HEK293 (cell line): ENCODE data around the gene EPHB3.
A peak's percentile ranks its signal among the peaks of the same experiment; 100 is the strongest.

ENCODE experiments used
- EGR2 ChIP-seq: fragments of 450-650 bp; formaldehyde crosslinking; IDR thresholded peaks from 2 replicates; pipeline ENCODE4 v1.5.1; 2016; ENCODE audit warnings: low read depth, missing biosample characterization, missing genetic modification characterization
- GFI1B ChIP-seq: fragments of 450-650 bp; formaldehyde crosslinking; IDR thresholded peaks from 2 replicates; pipeline ENCODE4 v1.5.1; 2016; ENCODE audit warnings: missing biosample characterization, missing genetic modification characterization
- GLI2 ChIP-seq: fragments of 450-650 bp; formaldehyde crosslinking; IDR thresholded peaks from 2 replicates; pipeline ENCODE4; 2017; ENCODE audit warnings: missing biosample characterization, missing genetic modification characterization, low read depth, borderline replicate concordance
- GLIS2 ChIP-seq: fragments of 450-650 bp; formaldehyde crosslinking; IDR thresholded peaks from 2 replicates; pipeline ENCODE4 v1.5.1; 2016; ENCODE audit warnings: missing biosample characterization, missing genetic modification characterization
- HOXD13 ChIP-seq: sonication (generic); formaldehyde crosslinking; IDR thresholded peaks from 2 replicates; pipeline ENCODE4 v1.8.0; 2022; ENCODE audit warnings: missing genetic modification reagents, borderline replicate concordance
- KLF10 ChIP-seq: fragments of 450-650 bp; IDR thresholded peaks from 2 replicates; pipeline ENCODE4 v1.5.1; 2018; ENCODE audit warnings: missing biosample characterization, mild to moderate bottlenecking, missing genetic modification characterization
- KLF17 ChIP-seq: fragments of 450-650 bp; formaldehyde crosslinking; IDR thresholded peaks from 2 replicates; pipeline ENCODE4 v1.5.1; 2016; ENCODE audit warnings: missing biosample characterization, missing genetic modification characterization
- KLF8 ChIP-seq: fragments of 450-650 bp; formaldehyde crosslinking; IDR thresholded peaks from 2 replicates; pipeline ENCODE4 v1.5.1; 2016; ENCODE audit warnings: missing biosample characterization, missing genetic modification characterization
- KLF9 ChIP-seq: fragments of 450-650 bp; formaldehyde crosslinking; IDR thresholded peaks from 2 replicates; pipeline ENCODE4 v1.5.1; 2016; ENCODE audit warnings: missing biosample characterization, missing genetic modification characterization, low read depth
- MEIS1 ChIP-seq: sonication (generic); formaldehyde crosslinking; IDR thresholded peaks from 2 replicates; pipeline ENCODE4 v1.8.1; 2022; ENCODE audit warnings: missing genetic modification reagents, mild to moderate bottlenecking, borderline replicate concordance
- PRDM1 ChIP-seq: fragments of 450-650 bp; formaldehyde crosslinking; IDR thresholded peaks from 2 replicates; pipeline ENCODE4; 2016; ENCODE audit warnings: missing biosample characterization, missing genetic modification characterization
- SALL2 ChIP-seq: fragments of 450-650 bp; formaldehyde crosslinking; IDR thresholded peaks from 2 replicates; pipeline ENCODE4 v1.5.0; 2017; ENCODE audit warnings: missing biosample characterization, mild to moderate bottlenecking, missing genetic modification characterization, borderline replicate concordance
- SCRT1 ChIP-seq: fragments of 450-650 bp; formaldehyde crosslinking; IDR thresholded peaks from 2 replicates; pipeline ENCODE4 v1.5.1; 2016; ENCODE audit warnings: missing biosample characterization, missing genetic modification characterization, borderline replicate concordance
- SP2 ChIP-seq: fragments of 450-650 bp; formaldehyde crosslinking; IDR thresholded peaks from 2 replicates; pipeline ENCODE4 v1.5.1; 2016; ENCODE audit warnings: missing biosample characterization, missing genetic modification characterization
- TRIM28 ChIP-seq: IDR thresholded peaks from 2 replicates; pipeline ENCODE4 v1.6.1; 2011; ENCODE audit warnings: low read length, control low read depth, borderline replicate concordance
- ZBTB17 ChIP-seq: fragments of 450-650 bp; formaldehyde crosslinking; IDR thresholded peaks from 2 replicates; pipeline ENCODE4 v1.5.1; 2016; ENCODE audit warnings: missing biosample characterization, missing genetic modification characterization
- ZBTB21 ChIP-seq: fragments of 450-650 bp; formaldehyde crosslinking; IDR thresholded peaks from 2 replicates; pipeline ENCODE4 v1.5.1; 2017; ENCODE audit warnings: missing biosample characterization, missing genetic modification characterization
- ZBTB49 ChIP-seq: fragments of 450-650 bp; formaldehyde crosslinking; IDR thresholded peaks from 2 replicates; pipeline ENCODE4 v1.5.1; 2016; ENCODE audit warnings: missing biosample characterization, missing genetic modification characterization, low read depth
- ZBTB6 ChIP-seq: fragments of 450-650 bp; formaldehyde crosslinking; IDR thresholded peaks from 2 replicates; pipeline ENCODE4 v1.5.1; 2017; ENCODE audit warnings: missing biosample characterization, missing genetic modification characterization
- ZNF121 ChIP-seq: fragments of 450-650 bp; formaldehyde crosslinking; IDR thresholded peaks from 2 replicates; pipeline ENCODE4 v1.5.1; 2016; ENCODE audit warnings: missing biosample characterization, missing genetic modification characterization
- ZNF133 ChIP-seq: fragments of 450-650 bp; formaldehyde crosslinking; IDR thresholded peaks from 2 replicates; pipeline ENCODE4 v1.5.1; 2016; ENCODE audit warnings: missing biosample characterization, missing genetic modification characterization
- ZNF140 ChIP-seq: fragments of 450-650 bp; formaldehyde crosslinking; IDR thresholded peaks from 2 replicates; pipeline ENCODE4 v1.5.1; 2016; ENCODE audit warnings: missing biosample characterization, missing genetic modification characterization
- ZNF155 ChIP-seq: fragments of 450-650 bp; formaldehyde crosslinking; IDR thresholded peaks from 2 replicates; pipeline ENCODE4 v1.5.1; 2016; ENCODE audit warnings: missing biosample characterization, missing genetic modification characterization
- ZNF302 ChIP-seq: fragments of 450-650 bp; formaldehyde crosslinking; IDR thresholded peaks from 2 replicates; pipeline ENCODE4 v1.5.1; 2016; ENCODE audit warnings: missing biosample characterization, missing genetic modification characterization, low read depth
- ZNF311 ChIP-seq: fragments of 450-650 bp; formaldehyde crosslinking; IDR thresholded peaks from 2 replicates; pipeline ENCODE4 v1.5.1; 2017; ENCODE audit warnings: missing biosample characterization, missing genetic modification characterization, borderline replicate concordance
- ZNF341 ChIP-seq: fragments of 450-650 bp; formaldehyde crosslinking; IDR thresholded peaks from 2 replicates; pipeline ENCODE4; 2016; ENCODE audit warnings: low read depth, missing biosample characterization, missing genetic modification characterization
- ZNF423 ChIP-seq: fragments of 450-650 bp; formaldehyde crosslinking; IDR thresholded peaks from 2 replicates; pipeline ENCODE4 v1.5.1; 2016; ENCODE audit warnings: missing biosample characterization, missing genetic modification characterization
- ZNF501 ChIP-seq: fragments of 450-650 bp; formaldehyde crosslinking; IDR thresholded peaks from 2 replicates; pipeline ENCODE4 v1.5.1; 2016; ENCODE audit warnings: missing biosample characterization, missing genetic modification characterization
- ZNF530 ChIP-seq: fragments of 450-650 bp; formaldehyde crosslinking; IDR thresholded peaks from 2 replicates; pipeline ENCODE4 v1.5.1; 2016; ENCODE audit warnings: low read depth, missing biosample characterization, missing genetic modification characterization
- ZNF544 ChIP-seq: fragments of 450-650 bp; formaldehyde crosslinking; IDR thresholded peaks from 2 replicates; pipeline ENCODE4 v1.5.0; 2017; ENCODE audit warnings: missing biosample characterization, missing genetic modification characterization
- ZNF560 ChIP-seq: fragments of 450-650 bp; formaldehyde crosslinking; IDR thresholded peaks from 2 replicates; pipeline ENCODE4 v1.5.1; 2017; ENCODE audit warnings: missing biosample characterization, missing genetic modification characterization, borderline replicate concordance
- ZNF585B ChIP-seq: fragments of 450-650 bp; formaldehyde crosslinking; IDR thresholded peaks from 2 replicates; pipeline ENCODE4 v1.5.1; 2016; ENCODE audit warnings: missing biosample characterization, missing genetic modification characterization
- ZNF610 ChIP-seq: fragments of 450-650 bp; formaldehyde crosslinking; IDR thresholded peaks from 2 replicates; pipeline ENCODE4 v1.5.1; 2016; ENCODE audit warnings: missing biosample characterization, missing genetic modification characterization, borderline replicate concordance
- ZNF629 ChIP-seq: fragments of 450-650 bp; formaldehyde crosslinking; IDR thresholded peaks from 2 replicates; pipeline ENCODE4 v1.5.1; 2017; ENCODE audit warnings: missing biosample characterization, missing genetic modification characterization
- ZNF660 ChIP-seq: fragments of 450-650 bp; IDR thresholded peaks from 2 replicates; pipeline ENCODE4 v1.5.1; 2018; ENCODE audit warnings: missing biosample characterization, mild to moderate bottlenecking, missing genetic modification characterization
- ZNF677 ChIP-seq: fragments of 450-650 bp; IDR thresholded peaks from 2 replicates; pipeline ENCODE4 v1.5.0; 2018; ENCODE audit warnings: missing biosample characterization, mild to moderate bottlenecking, missing genetic modification characterization, moderate library complexity
- ZNF792 ChIP-seq: fragments of 450-650 bp; formaldehyde crosslinking; IDR thresholded peaks from 2 replicates; pipeline ENCODE4 v1.5.1; 2016; ENCODE audit warnings: missing biosample characterization, missing genetic modification characterization
- ZNF837 ChIP-seq: fragments of 450-650 bp; formaldehyde crosslinking; IDR thresholded peaks from 2 replicates; pipeline ENCODE4 v1.5.1; 2016; ENCODE audit warnings: missing biosample characterization, missing genetic modification characterization
- ZXDB ChIP-seq: fragments of 450-650 bp; formaldehyde crosslinking; IDR thresholded peaks from 2 replicates; pipeline ENCODE4 v1.5.1; 2016; ENCODE audit warnings: missing biosample characterization, missing genetic modification characterization

Gene EPHB3

GRCh38 chr3:184561061-184561912 is at the start of gene EPHB3 (continued):
- TF ChIP-seq ZBTB49 (tag by site-specific recombination), result no peak
- TF ChIP-seq ZNF155, result no peak
- TF ChIP-seq GLIS2, result peak; percentile 94
- peak; percentile 31; the same call in 1 of the 2 replicates for TF ChIP-seq ZNF629
- peak; percentile 26; the same call in 1 of the 2 replicates for TF ChIP-seq EGR2 (tag by site-specific recombination)
- no peak for TF ChIP-seq HOXD13
- 0 out of 2 replicates have a peak, but pooled peaks have one; percentile 33 for TF ChIP-seq KLF8 (tag by site-specific recombination)
- peak; percentile 41; the same call in 1 of the 2 replicates for TF ChIP-seq TRIM28
- no peak for TF ChIP-seq ZNF530 (tag by site-specific recombination)
- peak; percentile 97 for TF ChIP-seq ZNF121 (tag by site-specific recombination)
- TF ChIP-seq KLF9 (tag by site-specific recombination), result peak; percentile 35
- no peak for TF ChIP-seq ZNF423
- no peak for TF ChIP-seq ZBTB21 (tag by site-specific recombination)
- TF ChIP-seq ZBTB17 (tag by site-specific recombination), result peak; percentile 48; the same call in 1 of the 2 replicates
- TF ChIP-seq ZNF140 (tag by site-specific recombination), result no peak
- no peak for TF ChIP-seq GFI1B (tag by site-specific recombination)
- no peak for TF ChIP-seq SCRT1 (tag by site-specific recombination)
- TF ChIP-seq ZNF660 (tag by site-specific recombination), result peak; percentile 92
- no peak for TF ChIP-seq ZNF837
- no peak for TF ChIP-seq MEIS1
- TF ChIP-seq KLF10 (tag by site-specific recombination), result 0 out of 2 replicates have a peak, but pooled peaks have one; percentile 55
- no peak for TF ChIP-seq ZNF677 (tag by site-specific recombination)
- no peak for TF ChIP-seq ZNF792 (tag by site-specific recombination)
- TF ChIP-seq ZNF501 (tag by site-specific recombination), result peak; percentile 77; the same call in 1 of the 2 replicates
- TF ChIP-seq ZNF302 (tag by site-specific recombination), result no peak
- TF ChIP-seq GLI2 (tag by site-specific recombination), result no peak
- 0 out of 2 replicates have a peak, but pooled peaks have one; percentile 23 for TF ChIP-seq ZNF341 (tag by site-specific recombination)
- TF ChIP-seq SP2 (tag by site-specific recombination), result peak; percentile 99
- TF ChIP-seq ZNF311 (tag by site-specific recombination), result no peak
- no peak for TF ChIP-seq KLF17 (tag by site-specific recombination)
- TF ChIP-seq ZNF610 (tag by site-specific recombination), result peak; percentile 88
- no peak for TF ChIP-seq ZNF544 (tag by site-specific recombination)
- peak; percentile 80 for TF ChIP-seq ZXDB (tag by site-specific recombination)
- TF ChIP-seq PRDM1, result no peak
- no peak for TF ChIP-seq ZBTB6 (tag by site-specific recombination)
- no peak for TF ChIP-seq ZNF560 (tag by site-specific recombination)
- no peak for TF ChIP-seq ZNF585B
- no peak for TF ChIP-seq ZNF133
- TF ChIP-seq SALL2 (tag by site-specific recombination), result no peak
